ENCODE results near the gene TBCE.
"Not testable (repeated sequence)": the region's sequence is repeated elsewhere in the genome, so short reads cannot be mapped to it uniquely, and the experiment has no call there.

TBCE gene

GRCh38 chr1:235465066-235465465 is 97.8 kb downstream of the TBCE start:
- no peak for DNase-seq (ENCODE audit: low read depth in 2 of 2)
- no peak overlapping the region for H3K4me3 ChIP-seq (replicated peaks in 1 of 2; ENCODE audit: low read depth in 2 of 2, low read length in 2 of 2)
- TF ChIP-seq, protein P1, sequence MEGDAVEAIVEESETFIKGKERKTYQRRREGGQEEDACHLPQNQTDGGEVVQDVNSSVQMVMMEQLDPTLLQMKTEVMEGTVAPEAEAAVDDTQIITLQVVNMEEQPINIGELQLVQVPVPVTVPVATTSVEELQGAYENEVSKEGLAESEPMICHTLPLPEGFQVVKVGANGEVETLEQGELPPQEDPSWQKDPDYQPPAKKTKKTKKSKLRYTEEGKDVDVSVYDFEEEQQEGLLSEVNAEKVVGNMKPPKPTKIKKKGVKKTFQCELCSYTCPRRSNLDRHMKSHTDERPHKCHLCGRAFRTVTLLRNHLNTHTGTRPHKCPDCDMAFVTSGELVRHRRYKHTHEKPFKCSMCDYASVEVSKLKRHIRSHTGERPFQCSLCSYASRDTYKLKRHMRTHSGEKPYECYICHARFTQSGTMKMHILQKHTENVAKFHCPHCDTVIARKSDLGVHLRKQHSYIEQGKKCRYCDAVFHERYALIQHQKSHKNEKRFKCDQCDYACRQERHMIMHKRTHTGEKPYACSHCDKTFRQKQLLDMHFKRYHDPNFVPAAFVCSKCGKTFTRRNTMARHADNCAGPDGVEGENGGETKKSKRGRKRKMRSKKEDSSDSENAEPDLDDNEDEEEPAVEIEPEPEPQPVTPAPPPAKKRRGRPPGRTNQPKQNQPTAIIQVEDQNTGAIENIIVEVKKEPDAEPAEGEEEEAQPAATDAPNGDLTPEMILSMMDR (IDR thresholded peaks at IDR 0.05; ENCODE audit: low read depth, low read length), result no peak

DNA sequence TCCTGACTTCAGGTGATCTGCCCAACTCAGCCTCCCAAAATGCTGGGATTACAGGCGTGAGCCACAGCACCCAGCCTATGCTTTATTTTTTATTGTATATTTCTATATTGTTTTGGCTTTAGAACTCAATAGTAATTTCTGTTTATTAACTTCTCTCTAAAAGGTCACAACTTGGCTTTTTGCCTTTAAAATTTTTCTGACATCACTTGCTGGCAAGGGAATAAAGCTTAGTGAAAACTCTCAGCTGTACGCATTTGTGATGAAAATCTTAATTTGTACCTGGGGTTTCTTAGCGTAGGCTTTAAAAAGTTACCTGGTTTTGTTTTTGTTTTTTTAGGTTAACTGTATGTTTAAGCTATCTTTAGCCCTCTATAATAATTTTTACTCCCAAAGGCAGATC is 100.8 kb downstream of the TBCE start:
- TF ChIP-seq, protein P1 (IDR thresholded peaks at IDR 0.05; ENCODE audit: low read depth, low read length), result no peak
- peak; percentile 25 to 45 for DNase-seq (ENCODE audit: low read depth in 2 of 2)
- no peak overlapping the region for H3K4me3 ChIP-seq (replicated peaks in 1 of 2; ENCODE audit: low read depth in 2 of 2, low read length in 2 of 2)

GRCh38 chr1:235468970-235469369 is 101.7 kb downstream of the TBCE start:
- TF ChIP-seq, protein P1 (IDR thresholded peaks at IDR 0.05; ENCODE audit: low read depth, low read length), result peak; percentile 26
- H3K4me3 ChIP-seq (replicated peaks in 1 of 2; ENCODE audit: low read depth in 2 of 2, low read length in 2 of 2), result no peak overlapping the region
- DNase-seq (ENCODE audit: low read depth in 2 of 2), result peak; percentile 42 to 78

GRCh38 chr1:235469897-235470296 is 102.7 kb downstream of the TBCE start:
- not testable (repeated sequence) for H3K4me3 ChIP-seq (replicated peaks in 1 of 2; ENCODE audit: low read depth in 2 of 2, low read length in 2 of 2); DNase-seq (ENCODE audit: low read depth in 2 of 2)

DNA sequence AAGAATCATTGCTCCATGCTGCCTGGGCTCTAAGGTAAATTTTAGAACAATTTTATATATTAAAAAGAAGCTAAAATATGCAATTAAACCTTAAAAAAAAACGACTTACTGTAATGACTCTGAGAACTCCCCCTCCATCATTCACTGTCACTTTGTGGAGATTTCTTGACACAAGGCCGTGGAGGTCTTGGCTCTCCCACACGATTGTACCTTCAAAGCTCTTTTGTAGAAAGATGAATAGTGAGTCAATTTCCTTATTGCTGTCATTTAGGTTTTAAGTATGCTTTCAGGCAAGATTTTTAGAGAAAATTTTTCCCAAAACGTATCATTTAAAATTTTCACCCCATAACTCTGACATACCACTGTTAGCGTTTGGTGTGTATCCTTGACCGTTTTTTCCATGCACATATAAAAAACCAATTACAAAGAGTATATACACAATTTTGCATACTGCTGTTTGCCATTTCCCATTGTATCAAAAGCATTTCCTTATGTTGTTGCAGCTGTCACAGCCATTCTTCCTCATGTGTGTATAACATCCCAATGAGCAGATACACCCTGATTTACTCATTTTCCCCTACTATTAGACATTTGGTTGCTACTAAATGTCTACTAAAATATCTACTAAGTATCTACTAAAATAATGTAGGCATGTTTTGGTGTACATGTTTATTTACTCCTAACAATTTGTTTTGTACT is 103.7 kb downstream of the TBCE start:
- H3K4me3 ChIP-seq (replicated peaks in 1 of 2; ENCODE audit: low read depth in 2 of 2, low read length in 2 of 2), result no peak overlapping the region
- TF ChIP-seq, protein P1 (IDR thresholded peaks at IDR 0.05; ENCODE audit: low read depth, low read length), result no peak
- DNase-seq (ENCODE audit: low read depth in 2 of 2), result no peak

DNA sequence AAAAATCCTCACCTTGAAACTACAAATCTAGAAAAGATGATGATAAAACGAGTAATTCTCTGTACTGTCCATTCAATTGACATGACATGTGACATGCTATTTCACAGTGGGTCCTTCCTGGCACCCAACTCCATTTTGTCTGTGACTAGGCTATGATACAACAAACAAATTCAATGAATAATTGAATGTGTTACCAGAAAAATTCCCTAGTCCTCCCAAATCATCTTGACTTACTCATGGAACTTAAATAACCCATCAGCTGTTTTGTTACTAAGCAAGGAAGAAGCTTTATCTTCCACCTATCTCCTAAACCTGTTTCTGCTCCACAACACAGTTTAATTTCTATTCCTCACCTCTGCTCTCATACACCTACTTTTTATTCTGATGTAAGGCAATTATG is 106.6 kb downstream of the TBCE start:
- no peak overlapping the region for H3K4me3 ChIP-seq (replicated peaks in 1 of 2; ENCODE audit: low read depth in 2 of 2, low read length in 2 of 2)
- TF ChIP-seq, protein P1 (IDR thresholded peaks at IDR 0.05; ENCODE audit: low read depth, low read length), result no peak
- DNase-seq (ENCODE audit: low read depth in 2 of 2), result peak in 1 of 2 donors; percentile 35

- H3K4me3 ChIP-seq (replicated peaks in 1 of 2; ENCODE audit: low read depth in 2 of 2, low read length in 2 of 2), result no peak overlapping the region
- no peak for DNase-seq (ENCODE audit: low read depth in 2 of 2)
- TF ChIP-seq, protein P1 (IDR thresholded peaks at IDR 0.05; ENCODE audit: low read depth, low read length), result no peak
These were observed 115.9 kb downstream of the TBCE start for GRCh38 chr1:235483090-235483489.
